Measurements from ENCODE around the gene HOXA13.

The HOXA13 gene

DNA sequence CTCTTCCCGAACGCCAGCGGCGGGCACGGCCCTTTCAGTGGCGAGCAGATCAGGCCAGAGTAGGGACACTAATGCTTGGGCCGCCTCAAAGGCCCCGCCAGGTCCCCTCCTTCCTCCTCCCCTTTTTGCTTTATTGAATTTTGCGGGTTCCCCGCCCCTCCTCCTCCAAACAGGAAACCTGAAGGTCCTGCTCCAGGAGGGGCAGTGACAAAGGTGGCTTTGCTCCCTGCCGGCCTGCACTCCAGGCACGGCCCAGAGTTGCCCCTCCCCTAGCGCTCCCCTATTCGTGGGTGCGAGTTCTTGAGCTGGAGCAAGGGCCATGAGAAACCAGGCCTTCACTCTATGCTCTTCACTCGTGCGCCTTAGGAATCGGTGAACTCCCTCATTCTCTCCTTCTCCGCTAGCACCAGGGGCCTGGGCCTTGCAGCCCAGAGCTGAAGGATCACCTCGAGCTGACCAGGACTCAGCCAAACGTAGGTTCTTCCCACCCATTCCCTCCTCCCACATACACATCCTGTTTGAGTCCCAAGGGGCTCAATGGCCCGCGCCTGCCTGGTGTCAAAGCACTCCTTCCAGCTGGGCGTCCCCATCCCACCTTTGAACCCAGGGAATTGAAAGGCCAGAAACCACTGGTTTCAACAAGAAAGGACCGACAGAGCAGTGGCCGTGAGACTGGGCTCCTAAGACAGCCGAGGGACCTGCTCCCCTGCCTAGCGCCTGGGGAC lies 51.7 kb downstream of the HOXA13 start:
- H3K4me3 ChIP-seq (ENCODE audit: low read depth, low read length) = no peak overlapping the region
- DNase-seq (ENCODE audit: low read depth) = no peak
- TF ChIP-seq, protein P1, sequence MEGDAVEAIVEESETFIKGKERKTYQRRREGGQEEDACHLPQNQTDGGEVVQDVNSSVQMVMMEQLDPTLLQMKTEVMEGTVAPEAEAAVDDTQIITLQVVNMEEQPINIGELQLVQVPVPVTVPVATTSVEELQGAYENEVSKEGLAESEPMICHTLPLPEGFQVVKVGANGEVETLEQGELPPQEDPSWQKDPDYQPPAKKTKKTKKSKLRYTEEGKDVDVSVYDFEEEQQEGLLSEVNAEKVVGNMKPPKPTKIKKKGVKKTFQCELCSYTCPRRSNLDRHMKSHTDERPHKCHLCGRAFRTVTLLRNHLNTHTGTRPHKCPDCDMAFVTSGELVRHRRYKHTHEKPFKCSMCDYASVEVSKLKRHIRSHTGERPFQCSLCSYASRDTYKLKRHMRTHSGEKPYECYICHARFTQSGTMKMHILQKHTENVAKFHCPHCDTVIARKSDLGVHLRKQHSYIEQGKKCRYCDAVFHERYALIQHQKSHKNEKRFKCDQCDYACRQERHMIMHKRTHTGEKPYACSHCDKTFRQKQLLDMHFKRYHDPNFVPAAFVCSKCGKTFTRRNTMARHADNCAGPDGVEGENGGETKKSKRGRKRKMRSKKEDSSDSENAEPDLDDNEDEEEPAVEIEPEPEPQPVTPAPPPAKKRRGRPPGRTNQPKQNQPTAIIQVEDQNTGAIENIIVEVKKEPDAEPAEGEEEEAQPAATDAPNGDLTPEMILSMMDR (conservative IDR thresholded peaks at IDR 0.05; ENCODE audit: low read depth, low read length) = no peak

DNA sequence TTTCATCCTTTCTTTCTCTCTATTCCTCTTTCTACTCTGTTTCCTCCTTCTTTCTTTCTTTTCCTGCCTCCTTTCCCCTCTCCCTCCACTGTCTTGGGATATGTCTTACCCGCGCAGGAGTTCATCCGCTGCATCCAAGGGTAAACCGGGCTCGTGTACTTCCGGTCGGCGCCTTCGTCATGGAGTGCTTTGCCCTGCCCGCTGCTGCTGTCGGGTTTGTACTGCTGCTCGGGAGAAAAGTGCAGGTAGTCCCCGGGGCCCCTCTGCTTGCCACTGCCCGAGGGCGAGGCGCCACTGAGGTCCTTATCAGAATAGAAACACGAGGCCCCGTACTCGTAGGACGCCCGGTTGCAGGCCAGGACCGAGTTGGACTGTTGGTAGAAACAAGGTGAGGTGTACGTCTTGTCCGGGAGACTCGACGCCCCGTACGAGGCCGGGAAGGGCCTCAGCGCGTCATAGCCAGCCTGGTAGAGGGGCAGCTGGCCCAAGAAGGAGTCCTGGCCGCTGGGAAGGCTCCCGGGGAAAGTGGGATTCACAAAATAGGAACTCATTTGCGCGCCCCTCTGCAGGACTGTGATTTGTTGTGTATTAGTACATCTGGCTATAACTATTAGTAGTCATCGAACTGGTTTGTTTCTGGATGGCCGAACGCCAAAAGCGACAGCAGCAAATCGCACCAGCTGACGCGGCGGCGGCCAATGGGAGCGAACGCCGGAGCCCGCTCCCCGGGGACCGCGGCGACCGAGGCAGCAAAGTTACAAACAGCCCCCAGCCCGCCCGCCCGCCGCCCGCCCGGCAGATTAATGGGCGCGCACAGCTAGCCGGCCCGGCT lies 52.5 kb downstream of the HOXA13 start, which contains the start of gene HOXA6:
Gene HOXA6 (minus strand): TSS at position 576 of the 832 bp plus-strand sequence. CDS start 25 bp downstream, at position 551.
- H3K4me3 ChIP-seq (ENCODE audit: low read depth, low read length) = no peak within 1 kb of the TSS
- DNase-seq (ENCODE audit: low read depth) = no peak
- TF ChIP-seq, protein P1 (conservative IDR thresholded peaks at IDR 0.05; ENCODE audit: low read depth, low read length) = no peak

DNA sequence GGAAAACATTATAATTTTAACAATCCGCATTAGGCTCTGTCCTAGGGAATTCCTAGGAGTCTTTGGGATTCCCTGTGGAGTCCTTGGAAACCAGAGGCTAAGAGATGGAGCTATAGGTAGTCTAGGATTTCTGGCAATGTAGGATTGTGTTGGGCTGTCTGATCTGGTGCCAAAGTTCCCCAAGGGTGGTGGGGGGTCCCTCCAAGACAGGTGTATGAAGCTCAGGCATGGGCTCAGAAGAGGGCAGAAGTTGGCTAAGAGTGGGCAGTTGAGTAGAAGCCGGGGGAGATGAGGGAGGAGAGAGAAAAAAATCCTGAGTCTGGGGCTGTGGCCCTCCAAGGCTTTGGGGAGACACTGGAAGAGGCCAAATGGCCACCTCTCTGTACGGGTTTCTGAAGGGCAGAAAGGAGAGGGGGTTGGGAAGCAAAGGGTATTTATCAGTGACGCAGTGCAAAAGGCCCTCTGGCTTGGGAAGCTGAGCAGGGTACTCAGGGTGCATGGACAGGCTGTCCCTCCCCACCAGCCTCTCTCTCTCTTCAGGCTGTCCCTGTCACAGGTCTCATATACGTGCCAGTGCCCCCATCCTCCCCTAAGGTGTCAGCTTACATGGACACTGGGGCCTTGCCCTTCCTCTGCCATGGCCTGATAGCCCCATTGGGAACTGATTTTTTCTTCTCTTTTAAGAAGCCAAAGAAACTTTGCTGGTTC lies 53.2 kb downstream of the HOXA13 start:
- TF ChIP-seq, protein P1 (conservative IDR thresholded peaks at IDR 0.05; ENCODE audit: low read depth, low read length) = no peak
- DNase-seq (ENCODE audit: low read depth) = no peak
- no peak overlapping the region for H3K4me3 ChIP-seq (ENCODE audit: low read depth, low read length)

DNA sequence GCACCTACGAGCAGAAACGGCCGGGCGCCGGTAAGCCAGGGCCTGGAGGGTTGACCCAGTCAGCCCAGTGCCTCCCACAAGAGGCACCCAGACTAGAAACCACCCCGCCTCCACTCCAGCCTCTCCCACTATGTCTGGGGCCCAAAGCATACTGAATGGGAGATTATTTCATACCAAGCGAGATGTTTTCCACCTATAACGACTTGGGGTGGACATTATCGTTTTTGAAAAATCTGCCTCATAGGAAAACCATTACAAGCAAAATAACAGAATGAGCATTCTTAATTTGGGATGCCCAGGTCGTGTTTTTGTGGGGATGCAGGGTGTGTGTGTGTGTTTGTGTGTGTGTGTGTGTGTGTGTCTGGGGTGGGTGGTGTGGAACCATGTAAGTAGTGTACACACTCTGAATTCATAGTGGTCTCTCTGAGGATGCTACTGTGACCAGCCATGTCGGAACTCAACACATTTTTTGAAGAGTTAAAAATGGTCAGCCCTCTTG lies 53.9 kb downstream of the HOXA13 start:
- H3K4me3 ChIP-seq (ENCODE audit: low read depth, low read length) = no peak overlapping the region
- TF ChIP-seq, protein P1 (conservative IDR thresholded peaks at IDR 0.05; ENCODE audit: low read depth, low read length) = no peak

DNA sequence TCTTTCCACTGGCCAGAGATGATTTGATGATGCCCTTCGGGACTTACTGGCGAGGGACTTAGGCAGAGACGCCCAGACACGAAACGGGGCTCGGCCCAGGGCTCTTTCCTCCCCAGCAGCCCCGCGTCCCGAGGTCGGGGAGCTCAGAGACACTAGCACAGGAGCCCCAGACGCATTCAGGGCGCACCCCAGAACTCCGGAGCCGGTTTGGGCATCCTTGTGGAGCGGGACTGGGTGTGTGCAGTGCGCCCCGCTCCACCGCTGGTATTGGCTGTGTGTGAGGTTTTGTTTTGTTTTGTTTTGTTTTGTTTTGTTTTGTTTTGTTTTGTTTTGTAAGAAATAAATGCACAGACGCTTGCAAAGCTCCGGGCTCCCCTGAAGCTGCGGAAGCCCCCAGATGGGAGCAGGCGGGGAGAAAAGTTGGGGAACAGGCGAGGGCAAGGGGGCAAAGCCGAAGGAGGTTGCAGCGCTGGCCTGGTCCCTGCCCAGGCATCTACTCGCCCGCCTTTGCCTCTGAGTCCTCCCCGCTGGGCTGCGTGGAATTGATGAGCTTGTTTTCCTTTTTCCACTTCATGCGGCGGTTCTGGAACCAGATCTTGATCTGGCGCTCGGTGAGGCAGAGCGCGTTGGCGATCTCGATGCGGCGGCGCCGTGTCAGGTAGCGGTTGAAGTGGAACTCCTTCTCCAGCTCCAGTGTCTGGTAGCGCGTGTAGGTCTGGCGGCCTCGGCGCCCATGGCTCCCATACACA lies 54.6 kb downstream of the HOXA13 start:
- DNase-seq (ENCODE audit: low read depth) = no peak
- TF ChIP-seq, protein P1 (conservative IDR thresholded peaks at IDR 0.05; ENCODE audit: low read depth, low read length) = no peak
- H3K4me3 ChIP-seq (ENCODE audit: low read depth, low read length) = no peak overlapping the region

More for the DNA sequence above, 53.9 kb downstream of the HOXA13 start:
- DNase-seq (ENCODE audit: low read depth) = no peak

DNA sequence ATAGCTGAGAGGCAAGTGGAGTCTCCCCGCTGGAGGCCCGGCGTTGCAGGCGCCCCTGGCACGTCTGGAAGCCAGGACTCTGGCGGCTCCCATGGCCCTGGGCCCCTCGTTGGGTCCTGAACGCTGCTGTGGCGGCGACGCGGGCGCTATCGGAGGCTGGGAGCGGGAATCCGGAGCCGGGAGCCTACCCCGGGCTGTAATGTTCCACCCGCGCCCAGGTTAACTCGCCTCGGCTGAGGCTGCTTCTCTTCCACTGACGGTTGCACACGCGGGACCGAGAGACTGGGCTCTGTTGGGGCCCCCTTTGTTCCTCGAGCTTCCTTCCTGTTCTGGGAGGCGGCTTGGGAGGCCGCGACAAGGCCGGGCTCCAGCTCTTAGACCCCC lies 55.1 kb downstream of the HOXA13 start:
- no peak overlapping the region for H3K4me3 ChIP-seq (ENCODE audit: low read depth, low read length)
- DNase-seq (ENCODE audit: low read depth) = no peak
- TF ChIP-seq, protein P1 (conservative IDR thresholded peaks at IDR 0.05; ENCODE audit: low read depth, low read length) = no peak
